IPS-NIHi7 (cell line): Measurements from ENCODE around the gene CHODL.

Source experiments
- DNase-seq: peaks from one replicate; pipeline ENCODE4 v3.0.0; 2012; ENCODE audit warnings: mixed read lengths; ENCODE audit errors: extremely low spot score

CHODL gene

DNA sequence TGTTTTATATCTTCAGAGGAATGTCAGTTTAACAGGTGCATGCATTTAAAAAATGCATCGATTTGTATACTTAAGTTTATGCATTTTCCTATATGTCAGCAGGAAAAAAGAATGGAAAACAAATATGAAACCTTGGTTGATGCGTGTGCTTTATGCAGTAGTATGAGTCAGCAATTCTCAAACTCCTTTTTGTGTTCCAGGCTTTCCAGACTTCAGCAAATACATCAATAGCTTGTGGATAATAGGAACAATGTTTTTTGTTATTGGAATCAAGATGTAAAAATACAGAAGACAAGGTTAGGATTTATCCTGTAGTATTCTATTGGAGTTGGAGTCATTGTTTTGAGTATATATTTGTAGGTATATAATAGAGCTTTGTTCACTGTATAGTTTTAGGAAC lies 45.2 kb downstream of the CHODL start:
- DNase-seq = no peak

DNA sequence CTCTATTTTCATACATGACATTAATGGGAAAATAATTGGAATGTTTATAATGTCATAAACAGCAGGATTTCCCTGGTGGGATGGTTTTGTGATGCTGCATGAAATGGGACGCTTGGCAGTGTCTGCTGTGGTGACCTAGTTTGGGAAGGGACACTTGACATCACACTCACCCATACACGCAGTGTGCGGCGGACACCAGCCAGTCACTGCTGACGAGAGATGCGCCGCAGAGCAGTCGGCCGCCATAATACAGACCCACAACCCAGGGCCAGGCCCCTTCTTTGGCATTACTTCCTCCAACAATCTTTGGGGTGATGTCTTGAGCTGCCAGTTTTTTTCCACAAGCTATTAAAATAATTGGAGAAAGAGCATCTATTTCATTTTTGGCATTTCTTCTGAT lies 49.5 kb downstream of the CHODL start:
- DNase-seq = no peak

DNA sequence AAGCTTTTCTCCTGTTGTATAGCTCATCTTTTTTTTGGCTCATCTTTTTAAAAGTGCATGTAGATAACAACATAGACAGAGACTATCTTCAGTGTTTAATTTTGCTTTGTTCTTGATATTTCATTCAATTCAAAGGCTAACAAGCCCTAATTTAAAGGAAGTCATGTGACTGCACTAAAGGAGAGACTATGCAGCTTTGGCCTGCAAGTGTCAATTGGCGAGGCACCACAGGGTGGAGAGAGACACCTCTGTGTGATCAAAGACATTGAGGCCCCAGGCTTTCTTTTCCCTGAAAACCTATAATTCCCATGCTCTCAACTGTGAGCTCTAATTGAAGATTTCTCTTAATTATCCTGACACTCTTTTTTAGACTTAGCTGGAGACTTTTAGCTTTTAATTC lies 53.6 kb downstream of the CHODL start:
- peak; percentile 34 for DNase-seq
